GM21825 (cell line): ENCODE results near the gene BICRAL.
A peak's percentile ranks its signal among the peaks of the same experiment; 100 is the strongest.
"Not testable (repeated sequence)": the region's sequence is repeated elsewhere in the genome, so short reads cannot be mapped to it uniquely, and the experiment has no call there.

Experiments used
- ATAC-seq: cut with Tn5 transposase; IDR thresholded peaks from one replicate; pipeline ENCODE4 v1.9.1; 2021; ENCODE audit warnings: mild to moderate bottlenecking, moderate library complexity; ENCODE audit not compliant: unreplicated experiment

BICRAL gene

DNA sequence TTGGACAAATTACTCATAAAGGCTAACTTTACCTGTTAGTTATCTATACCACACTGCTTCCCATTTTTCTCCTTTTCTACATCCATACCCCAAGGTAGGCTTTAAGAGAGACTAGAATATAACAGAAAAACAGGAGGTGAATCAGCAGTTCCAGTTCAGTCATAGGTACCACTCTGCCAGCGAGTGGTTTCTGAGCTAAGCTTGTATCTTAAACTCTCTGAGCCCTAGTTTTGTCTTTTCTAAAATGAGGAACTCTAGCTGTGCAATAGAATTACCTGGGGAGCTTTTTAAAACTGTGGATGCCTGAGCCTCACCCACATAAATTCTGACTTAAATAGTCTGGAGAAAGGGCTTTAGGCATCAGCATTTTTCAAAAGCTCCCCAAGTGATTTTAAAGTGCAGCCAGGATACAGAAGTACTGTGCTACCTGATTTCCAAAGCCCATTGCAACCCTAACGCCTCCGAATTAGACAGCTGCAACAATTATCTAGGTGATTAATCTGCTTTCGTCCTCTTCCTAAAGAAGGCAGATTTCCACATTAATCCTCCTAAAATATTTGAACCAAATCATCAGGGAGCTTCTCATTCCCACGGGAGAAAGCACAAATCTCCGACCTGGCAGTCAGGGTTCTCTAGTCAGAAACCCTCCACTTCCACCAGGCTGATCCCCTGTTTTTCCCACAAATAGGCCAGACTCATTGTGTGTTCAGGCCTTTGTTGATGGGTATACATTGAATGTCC is 60.2 kb downstream of the BICRAL start:
- no peak for ATAC-seq

DNA sequence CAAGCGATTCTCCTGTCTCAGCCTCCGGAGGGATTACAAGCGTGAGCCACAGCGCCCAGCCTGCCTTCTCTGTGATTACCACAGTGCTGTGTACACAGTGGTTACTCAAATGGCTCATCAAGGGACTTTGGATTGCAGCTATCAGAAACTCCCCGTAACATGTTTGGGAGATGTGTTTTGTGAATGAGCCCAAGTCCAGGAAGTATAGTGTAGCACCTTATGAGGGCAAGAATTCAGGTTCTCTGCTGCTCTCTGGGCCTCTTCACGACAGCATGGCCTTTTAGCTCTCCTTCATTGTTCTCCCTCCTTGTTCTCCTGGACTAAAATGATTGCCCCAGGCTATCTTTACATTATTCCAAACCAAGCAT is 63.5 kb downstream of the BICRAL start:
- no peak for ATAC-seq

DNA sequence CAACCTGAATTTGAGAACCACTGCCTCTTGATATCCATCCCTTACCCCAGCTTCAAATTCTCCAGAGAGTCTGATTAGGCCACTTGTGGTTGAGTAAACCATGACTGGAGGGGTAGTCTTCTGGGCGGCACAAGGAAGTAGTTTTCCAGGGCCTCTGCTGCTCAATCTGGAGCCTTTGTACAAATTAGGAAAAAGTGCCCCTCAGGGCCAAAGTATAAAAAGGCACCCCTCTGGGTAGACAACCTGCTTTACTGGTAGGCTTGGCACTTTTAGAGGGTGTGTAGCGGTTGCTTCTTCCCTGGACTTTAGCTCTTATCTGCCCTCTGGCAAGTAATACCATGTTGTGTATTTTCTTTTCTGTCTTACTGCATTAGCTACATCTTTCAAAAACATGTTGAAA is 64.7 kb downstream of the BICRAL start:
- no peak for ATAC-seq

DNA sequence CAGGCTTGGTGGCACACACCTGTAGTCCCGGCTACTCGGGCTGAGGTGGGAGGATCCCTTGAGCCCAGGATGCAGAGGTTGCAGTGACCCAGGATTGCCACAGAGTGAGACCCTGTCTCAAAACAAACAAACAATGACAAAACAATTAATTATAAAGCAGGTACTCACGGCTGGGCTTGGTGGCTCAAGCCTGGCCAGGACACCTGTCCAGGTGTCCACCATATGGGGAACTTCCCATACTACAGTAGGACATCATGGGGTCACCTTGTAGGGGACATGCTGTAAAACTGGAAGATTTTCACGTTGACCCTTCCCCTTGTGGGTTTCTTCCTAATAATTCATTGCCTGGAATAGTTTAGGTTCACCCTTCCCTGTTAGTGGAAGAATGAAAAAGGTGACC is 66.8 kb downstream of the BICRAL start:
- no peak for ATAC-seq

DNA sequence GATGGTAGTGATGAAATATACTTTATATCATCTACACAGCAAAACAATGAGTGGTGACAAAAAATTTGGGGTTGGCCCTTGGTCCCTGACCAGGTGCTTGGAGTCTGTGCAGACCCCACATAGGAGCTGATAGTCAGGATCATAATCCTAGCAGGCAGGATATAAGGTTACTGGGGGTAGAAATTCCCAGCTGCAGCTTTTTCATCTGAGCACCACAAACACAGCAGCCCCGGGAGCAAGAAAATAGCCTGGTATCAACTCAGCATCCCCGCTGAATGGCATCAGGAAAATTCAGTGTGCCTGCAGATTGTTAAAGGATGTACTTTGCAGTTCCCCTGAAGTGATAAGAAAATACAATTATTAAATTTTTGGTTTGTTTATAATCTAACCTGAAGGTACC is 69.7 kb downstream of the BICRAL start:
- no peak for ATAC-seq

DNA sequence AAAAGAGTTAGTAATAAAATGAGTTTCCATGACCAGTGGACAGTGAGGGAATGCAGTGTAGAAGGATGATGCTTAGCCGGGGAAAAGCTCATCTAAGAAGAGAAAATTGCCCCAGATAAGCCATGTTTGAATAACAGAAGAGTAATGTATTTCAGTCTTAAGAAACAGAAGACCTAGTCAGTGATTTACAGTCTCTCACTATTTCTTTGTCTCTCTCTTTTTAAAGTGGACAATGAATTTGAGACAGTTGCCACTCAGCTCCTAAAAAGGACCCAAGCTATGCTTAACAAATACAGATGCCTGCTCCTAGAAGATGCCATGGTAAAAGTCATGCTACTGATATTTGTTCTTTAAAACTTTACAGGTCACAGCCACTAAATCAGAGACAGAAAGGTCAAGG is 78.2 kb downstream of the BICRAL start:
- ATAC-seq = no peak

DNA sequence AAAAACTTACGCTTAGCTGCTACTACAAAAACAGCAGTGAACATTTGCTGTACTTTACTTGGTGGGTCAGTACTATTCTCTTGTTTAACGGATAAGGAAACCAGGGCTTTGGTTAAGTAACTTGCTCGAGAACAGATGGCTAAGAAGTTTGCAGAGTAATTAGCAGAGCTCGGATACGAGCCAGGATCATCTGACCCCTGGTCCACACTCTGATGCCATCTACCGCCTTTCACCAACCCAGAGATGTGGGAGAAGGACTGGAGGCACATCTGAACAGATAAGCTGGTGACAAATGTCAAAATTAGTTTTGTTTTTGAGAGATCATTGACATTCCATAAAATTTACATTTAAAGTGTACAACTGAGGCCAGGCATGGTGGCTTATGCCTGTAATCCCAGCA is 78.6 kb downstream of the BICRAL start:
- ATAC-seq = no peak

DNA sequence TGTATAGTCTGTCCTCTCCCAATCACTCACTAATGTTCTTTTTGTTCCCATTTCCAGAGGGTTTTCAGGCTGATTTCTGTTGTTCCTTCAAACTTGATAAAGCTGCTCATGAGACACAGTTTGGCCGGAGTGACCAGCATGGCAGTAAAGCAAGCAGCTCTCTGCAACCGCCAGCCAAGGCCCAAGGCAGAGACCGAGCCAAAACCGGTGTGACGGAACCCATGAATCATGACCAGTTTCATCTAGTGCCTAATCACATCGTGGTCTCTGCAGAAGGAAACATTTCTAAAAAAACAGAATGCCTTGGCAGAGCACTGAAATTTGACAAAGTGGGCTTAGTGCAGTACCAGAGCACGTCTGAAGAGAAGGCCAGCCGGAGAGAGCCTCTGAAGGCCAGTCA is 82.8 kb downstream of the BICRAL start:
- no peak for ATAC-seq

DNA sequence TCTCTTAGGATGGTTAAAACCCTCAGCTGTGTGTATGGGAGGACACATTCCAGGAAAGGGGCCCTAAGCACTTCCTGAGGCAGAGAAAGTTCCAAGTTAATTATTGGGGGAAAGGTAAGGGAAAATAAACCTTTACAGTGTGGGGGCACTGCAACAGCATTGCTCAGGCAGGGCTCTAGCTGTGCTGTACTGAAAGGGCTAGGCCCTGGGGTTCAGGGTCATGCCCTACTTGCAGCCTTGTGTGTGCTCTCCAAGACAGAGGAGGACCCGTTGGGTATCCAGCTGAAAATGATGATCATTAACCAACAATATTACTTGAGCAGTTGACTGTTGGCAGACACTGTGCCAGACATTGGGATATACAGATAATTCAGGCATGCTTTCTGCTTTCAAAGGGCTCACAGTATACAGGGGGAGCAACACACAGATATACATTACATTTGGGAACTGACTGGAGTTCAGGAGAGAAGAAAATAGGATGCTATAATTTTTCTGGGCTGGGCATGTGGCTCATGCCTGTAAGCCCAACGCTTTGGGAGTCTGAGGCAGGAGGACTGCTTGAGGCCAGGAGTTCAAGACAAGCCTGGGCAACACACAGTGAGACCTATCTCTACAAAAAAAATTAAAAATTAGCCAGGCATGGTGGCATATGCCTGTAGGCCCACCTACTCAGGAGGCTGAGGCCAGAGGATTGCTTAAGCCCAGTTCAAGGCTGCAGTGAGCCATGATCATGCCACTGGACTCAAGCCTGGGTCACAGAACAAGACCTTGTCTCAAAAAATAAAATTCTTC is 88.5 kb downstream of the BICRAL start:
- no peak for ATAC-seq

DNA sequence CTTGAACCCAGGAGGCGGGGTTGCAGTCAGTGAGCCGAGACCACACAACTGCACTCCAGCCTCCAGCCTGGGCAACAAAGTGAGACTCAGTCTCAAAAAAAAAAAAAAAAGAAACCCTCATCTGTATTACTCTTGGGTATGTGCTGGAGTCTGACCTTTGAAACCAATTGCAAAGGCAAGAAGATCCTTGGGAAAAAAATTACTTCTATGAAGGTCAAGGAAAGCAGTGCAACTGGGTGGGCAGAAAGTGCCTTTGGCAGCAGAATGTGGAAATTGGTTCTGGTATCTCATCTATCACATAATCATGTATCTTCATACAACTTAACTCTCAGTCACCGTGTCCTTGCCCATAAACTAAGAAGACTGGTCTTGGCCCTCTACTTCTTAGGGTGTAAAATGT is 89.9 kb downstream of the BICRAL start:
- ATAC-seq = no peak

DNA sequence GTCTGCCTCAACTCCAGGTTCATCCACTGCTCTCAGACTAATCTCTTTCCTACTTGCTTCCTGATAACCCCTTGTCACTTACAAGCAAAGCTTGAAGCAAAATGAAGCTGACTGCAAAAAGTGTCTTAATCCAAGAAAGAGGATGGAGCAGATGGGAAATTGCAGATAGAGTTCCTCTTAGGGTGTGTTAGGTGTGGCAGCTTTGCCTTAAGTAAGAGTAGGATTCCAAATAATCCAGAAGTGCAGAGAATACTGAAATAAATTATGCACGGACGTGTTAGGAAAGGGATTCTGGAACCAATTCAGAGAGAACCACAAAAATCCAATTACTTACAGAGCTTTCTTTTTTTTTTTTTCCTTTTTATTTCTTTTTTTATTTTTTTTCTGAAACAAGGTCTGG is 91.5 kb downstream of the BICRAL start:
- no peak for ATAC-seq

DNA sequence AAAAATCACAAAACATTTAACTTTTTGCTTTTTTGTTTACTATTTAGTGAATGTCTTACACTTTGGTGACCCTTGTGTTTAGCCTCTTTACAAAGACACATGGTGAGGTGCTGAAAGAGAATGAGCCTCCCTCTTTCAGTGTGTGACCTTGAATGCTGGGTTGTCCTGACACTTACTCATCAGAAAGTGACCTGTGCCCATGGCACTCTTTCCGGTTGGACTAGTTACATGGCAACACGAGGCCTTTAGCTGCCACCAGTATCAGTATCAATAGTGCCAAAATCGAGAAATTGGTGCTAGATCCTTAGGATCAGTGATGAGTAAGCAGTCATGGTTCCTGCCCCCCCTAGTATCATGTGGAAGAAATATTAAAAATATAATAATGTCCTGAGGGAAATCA is 95.8 kb downstream of the BICRAL start:
- ATAC-seq = no peak

DNA sequence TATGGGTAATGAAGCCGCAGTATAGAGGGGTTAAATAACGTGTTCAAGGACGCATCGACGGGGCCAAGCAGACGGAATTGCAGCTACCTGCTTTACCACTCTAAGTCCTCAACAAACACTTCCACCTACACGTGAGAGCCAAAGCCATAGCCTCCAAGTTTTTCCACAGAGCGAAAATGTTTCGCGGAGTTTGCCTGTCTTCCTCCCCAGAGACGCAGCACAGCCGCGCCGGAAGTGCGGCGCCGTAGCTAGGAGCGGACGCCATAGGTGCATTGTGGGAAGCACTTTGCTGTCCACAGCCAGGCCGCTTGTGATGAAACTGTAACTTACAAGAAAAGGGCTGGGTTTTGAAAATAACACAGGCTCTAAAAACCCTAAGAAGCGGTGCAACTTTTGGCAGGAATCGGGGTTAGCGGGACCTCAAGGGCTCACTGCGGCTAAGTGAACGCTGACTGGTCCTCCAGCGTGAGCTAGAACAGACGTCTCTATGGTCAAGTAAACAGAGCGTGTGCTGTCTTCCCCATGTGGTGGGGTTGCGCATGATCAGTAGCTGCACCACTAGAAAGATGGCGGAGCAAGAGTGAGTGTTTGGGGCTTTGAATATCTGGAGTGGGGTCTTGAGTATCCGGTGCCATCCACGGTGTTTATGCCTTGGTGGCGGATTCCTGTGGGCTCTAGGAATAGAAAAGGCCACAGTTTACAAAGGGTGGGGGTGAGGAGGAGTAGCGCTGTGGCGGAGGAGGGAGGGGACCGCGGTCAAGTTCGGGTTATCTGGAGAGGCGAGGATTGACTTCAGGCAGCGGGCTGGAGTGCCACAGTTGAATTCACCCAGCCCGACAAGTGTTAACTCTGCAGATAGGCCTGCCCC is 97.8 kb downstream of the BICRAL start, which contains the start of gene RPL7L1:
RPL7L1 (plus strand) TSS at position 245 of the 868 bp plus-strand sequence; CDS start at position 540, 295 bp downstream.
- ATAC-seq = peak; percentile 90

DNA sequence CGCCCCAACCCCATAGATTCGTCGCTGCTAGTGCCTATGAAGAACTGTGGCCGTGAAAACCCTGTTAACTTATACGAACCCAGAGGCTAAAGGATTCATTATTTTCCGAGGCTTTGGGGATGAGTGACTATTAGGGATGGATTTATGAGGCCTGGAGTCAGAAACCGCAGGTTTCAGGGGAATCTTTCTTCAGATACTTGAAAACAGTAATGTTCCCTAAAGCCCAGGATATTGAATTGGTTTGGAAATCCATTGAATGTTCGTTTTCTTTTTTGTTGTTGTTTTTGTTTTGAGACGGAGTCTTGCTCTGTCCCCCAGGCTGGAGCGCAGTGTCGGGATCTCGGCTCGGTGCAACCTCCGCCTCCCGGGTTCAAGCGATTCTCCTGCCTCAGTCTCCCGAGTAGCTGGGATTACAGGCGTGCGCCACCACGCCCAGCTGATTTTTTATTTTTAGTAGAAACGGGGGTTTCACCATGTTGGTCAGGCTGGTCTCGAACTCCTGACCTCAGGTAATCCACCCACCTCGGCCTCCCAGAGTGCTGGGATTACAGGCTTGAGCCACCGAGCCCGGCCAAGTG is 98.5 kb downstream of the BICRAL start:
- ATAC-seq = not testable (repeated sequence)

DNA sequence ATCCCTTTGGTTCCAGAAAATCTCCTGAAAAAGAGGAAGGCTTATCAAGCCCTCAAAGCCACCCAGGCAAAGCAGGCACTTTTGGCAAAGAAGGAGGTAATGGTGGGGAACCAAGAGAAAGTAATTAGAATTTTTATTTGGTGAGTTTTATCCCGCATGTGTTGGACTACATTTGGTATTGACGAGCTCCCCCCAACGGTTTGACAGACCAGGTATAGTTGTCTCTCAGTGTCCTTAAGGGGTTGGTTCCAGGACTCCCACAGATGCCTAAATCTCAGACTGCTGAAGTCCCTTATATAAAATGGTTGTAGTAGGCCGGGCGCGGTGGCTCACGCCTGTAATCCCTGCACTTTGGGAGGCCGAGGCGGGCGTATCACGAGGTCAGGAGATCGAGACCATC is 99.0 kb downstream of the BICRAL start:
- not testable (repeated sequence) for ATAC-seq

DNA sequence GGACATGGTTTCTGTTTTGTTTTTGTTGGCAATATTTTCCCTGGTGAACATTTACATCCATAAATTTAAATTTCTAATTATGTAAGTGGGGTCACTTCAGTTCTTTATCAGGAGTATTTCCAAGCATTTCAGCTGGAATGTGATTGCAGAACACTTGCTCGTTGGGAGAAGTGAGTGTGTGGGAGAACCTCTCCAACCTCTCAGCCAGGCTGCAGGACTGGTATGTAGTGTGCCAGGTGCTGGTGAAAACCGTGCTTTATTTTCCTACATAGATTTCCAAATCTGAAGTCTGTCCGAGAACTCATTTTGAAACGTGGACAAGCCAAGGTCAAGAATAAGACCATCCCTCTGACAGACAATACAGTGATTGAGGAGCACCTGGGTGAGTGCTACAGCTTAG is 103.8 kb downstream of the BICRAL start:
- no peak for ATAC-seq

DNA sequence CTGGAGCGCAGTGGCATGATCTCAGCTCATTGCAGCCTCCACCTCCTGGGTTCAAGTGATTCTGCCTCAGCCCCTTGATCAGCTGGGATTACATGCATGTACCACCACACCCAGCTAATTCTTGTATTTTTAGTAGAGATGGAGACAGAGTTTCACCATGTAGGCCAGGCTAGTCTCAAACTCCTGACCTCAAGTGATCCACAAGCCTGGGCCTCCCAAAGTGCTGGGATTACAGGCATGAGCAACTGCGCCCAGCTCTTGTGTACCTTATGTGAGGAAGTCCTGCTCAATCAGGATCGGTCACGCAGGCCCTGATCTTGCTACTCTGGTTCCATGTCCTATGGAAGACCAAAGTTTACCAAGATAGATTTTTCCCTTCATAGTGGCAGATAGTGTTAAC is 106.3 kb downstream of the BICRAL start:
- not testable (repeated sequence) for ATAC-seq

DNA sequence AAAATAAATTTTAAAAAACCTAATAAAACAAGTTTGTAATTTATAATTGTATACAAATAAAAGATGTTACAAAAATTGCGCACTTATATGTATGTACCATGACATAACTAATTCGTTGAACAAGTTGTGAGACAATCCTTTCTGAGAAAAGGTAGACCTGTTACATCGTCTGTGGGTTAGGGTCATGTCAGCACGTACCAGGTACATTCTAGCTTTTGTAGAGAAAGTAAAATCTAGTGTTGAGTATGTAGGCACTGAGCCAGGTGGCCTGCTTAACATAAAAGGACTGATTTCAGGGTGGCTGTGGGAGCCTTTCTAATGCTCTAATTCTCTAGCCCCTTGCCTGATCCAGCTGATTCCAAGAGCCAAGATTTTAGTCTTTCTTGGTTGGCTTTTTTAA is 108.0 kb downstream of the BICRAL start:
- ATAC-seq = no peak

DNA sequence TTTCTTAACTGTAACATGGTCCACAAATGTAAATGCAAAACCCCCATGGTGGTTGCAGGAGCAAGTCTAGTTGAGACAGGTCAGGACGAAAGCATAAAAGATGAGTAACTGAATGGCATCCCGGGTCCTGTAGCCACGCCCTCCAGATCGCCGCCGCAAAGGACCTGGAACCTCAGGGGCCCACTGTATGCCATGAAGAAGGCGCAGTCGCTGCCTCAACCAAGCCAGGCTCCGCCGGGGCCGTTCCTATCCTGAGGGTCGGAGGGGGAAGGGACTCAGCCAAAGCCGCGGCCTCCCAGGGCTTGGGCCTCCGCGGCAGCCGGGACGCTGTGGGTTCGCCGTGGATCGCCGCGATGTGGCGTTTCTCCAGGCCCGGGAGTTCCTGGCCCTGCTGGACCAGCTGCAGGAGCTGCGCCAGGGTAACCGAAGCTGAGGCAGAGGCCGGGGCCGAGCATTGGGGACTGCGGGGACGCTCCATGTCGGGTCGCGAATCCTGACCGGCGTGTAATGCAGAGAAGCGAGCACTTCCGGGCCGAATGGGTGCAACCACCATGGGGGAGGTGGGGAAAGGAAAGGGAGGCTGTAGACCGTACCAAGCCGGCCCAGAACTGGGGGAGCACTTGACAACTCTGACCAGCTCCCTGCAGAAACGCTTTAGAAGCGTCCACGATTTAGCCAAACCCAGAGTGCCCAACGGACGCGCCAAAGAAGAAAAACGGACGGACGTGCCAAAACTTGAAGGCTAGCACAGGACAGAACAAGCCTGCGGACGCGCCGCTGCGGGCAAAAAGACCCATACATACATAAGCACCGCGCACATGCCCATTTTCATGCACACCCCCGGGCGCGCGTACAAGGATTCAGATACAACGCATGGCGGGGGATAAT is 108.7 kb downstream of the BICRAL start:
- ATAC-seq = peak; percentile 91

DNA sequence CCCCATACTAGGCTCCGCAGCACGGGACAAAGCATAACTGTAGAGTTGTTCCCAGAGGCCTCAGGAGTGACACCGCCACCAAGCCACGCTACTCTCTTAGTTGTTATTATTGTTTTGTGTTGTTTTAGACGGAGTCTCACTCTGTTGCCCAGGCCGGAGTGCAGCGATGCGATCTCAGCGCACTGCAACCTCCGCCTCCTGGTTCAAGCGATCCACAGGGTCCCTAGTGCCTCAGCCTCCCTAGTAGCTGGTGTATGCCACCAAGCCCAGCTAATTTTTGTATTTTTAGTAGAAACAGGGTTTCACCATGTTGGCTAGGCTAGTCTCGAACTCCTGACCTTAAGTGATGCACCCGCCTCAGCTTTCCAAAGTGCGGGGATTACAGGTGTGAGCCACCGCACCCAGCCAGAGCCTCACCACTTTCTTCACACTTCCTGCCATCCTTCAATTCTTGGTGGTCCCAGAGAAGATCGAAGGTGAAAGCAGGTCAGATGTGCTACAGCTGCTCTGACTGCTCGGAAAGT is 109.4 kb downstream of the BICRAL start:
- no peak for ATAC-seq
